Prostate gland (tissue), 2 donors: Measurements from ENCODE around the gene MRPS14. TPM values are rescaled to one million over a fixed set of nuclear protein-coding genes. Genes with fewer than 3 reads are reported as not detected.
"Not testable (repeated sequence)": the region's sequence is repeated elsewhere in the genome, so short reads cannot be mapped to it uniquely, and the experiment has no call there.

ENCODE experiments used
- DNase-seq: peaks from one replicate; pipeline ENCODE4 v3.0.0-alpha.2; 2019; ENCODE audit warnings: low spot score
- H3K27ac ChIP-seq, 2 donors: fragments of 200-600 bp; sonication (generic); 2 replicates each; pipeline ENCODE4 v1.5.1; 2017 to 2019
- H3K27me3 ChIP-seq: fragments of 200-600 bp; sonication (generic); replicated peaks from 2 replicates; pipeline ENCODE4 v1.5.1; 2019; ENCODE audit not compliant: insufficient read depth
- H3K36me3 ChIP-seq, 2 donors: fragments of 200-600 bp; sonication (generic); 1 replicate in 1 of 2; 2 replicates in 1 of 2; pipeline versions ENCODE4 v1.5.1 to v1.8.1; 2017 to 2019
- H3K4me1 ChIP-seq: fragments of 200-600 bp; sonication (generic); replicated peaks from 2 replicates; pipeline ENCODE4 v1.5.1; 2019
- H3K4me3 ChIP-seq, 2 donors: fragments of 200-600 bp; sonication (generic); 2 replicates each; pipeline ENCODE4 v1.5.1; 2017 to 2019
- H3K9me3 ChIP-seq: fragments of 200-600 bp; sonication (generic); 2 replicates; pipeline ENCODE4 v1.5.1; 2017
- CTCF ChIP-seq, 4 experiments: fragments of 200-600 bp in 2 of 4; fragments of 450-650 bp in 2 of 4; sonication (generic) in 2 of 4; IDR thresholded peaks; 1 replicate in 3 of 4; 2 replicates in 1 of 4; pipeline ENCODE4 v1.5.1; 2016 to 2019; ENCODE audit warnings: antibody characterized with exemption in 4 of 4, mild to moderate bottlenecking in 2 of 4, moderate library complexity in 2 of 4
- POLR2A ChIP-seq: fragments of 450-650 bp; IDR thresholded peaks from one replicate; pipeline ENCODE4 v1.6.1; 2016; ENCODE audit warnings: antibody characterized with exemption, mild to moderate bottlenecking
- POLR2AphosphoS5 ChIP-seq: sonication (generic); formaldehyde crosslinking; IDR thresholded peaks from one replicate; pipeline ENCODE4 v1.6.1; 2017; ENCODE audit warnings: antibody characterized with exemption
- WGBS: methylation state at CpG from one replicate; pipeline ENCODE4 v1.1.5; 2018; 5-methylcytosine and 5-hydroxymethylcytosine counted together
- intact Hi-C: fragments of 100-400 bp; cut with DNase I; formaldehyde crosslinking; loops from one replicate; pipeline ENCODE4 v1.14.2; 2022
- total RNA-seq, 2 donors: library from RNA; depleted of rRNA; stranded (reverse); fragments of >200 nt; gene quantifications; one replicate each; pipeline ENCODE4 v1.1.0, GENCODE V29; 2016

The MRPS14 gene
- total RNA-seq, 2 donors from 2014 or later: 25.6 to 32.1 TPM

- Histone ChIP-seq H3K9me3 (no peaks in the 10 kb centered on the region), H3K36me3 (no peaks in the 10 kb centered on the region), H3K27ac (no peak overlapping the region), H3K27me3 (no peaks in the 10 kb centered on the region), H3K4me1 (no peaks in the 10 kb centered on the region), H3K4me3 (no peak overlapping the region)
- DNase-seq: no peak
- 98% methylated on average over 32 of the region's 32 CpGs for WGBS
- TF ChIP-seq CTCF (IDR thresholded peaks at IDR 0.05): no peak
- TF ChIP-seq POLR2A: no peak
- no peak for TF ChIP-seq POLR2AphosphoS5
- intact Hi-C loops: no loop called here
Measured at GRCh38 chr1:175045519-175045918, 22.3 kb upstream of the MRPS14 start.

- Histone ChIP-seq H3K4me3 (no peak overlapping the region), H3K27me3 (no peaks in the 10 kb centered on the region)
- no peak for DNase-seq
Measured at GRCh38 chr1:175045097-175045496, 21.9 kb upstream of the MRPS14 start.

GRCh38 chr1:175044591-175044990, 21.4 kb upstream of the MRPS14 start:
- DNase-seq, H3K27ac ChIP-seq, H3K9me3 ChIP-seq, H3K36me3 ChIP-seq, H3K27me3 ChIP-seq, H3K4me1 ChIP-seq, intact Hi-C loops, H3K4me3 ChIP-seq: not testable (repeated sequence)
- WGBS: 91% methylated on average over 18 of the region's 18 CpGs

More at GRCh38 chr1:175045097-175045496, 21.9 kb upstream of the MRPS14 start:
- H3K36me3 ChIP-seq: no peaks in the 10 kb centered on the region
- no peaks in the 10 kb centered on the region for H3K4me1 ChIP-seq
- intact Hi-C loops: no loop called here
- no peaks in the 10 kb centered on the region for H3K9me3 ChIP-seq
- TF ChIP-seq POLR2AphosphoS5: no peak
- TF ChIP-seq POLR2A: no peak
- TF ChIP-seq CTCF (IDR thresholded peaks at IDR 0.05): no peak
- 94% methylated on average over 19 of the region's 19 CpGs for WGBS
- no peak overlapping the region for H3K27ac ChIP-seq

GRCh38 chr1:175043824-175044223, 20.6 kb upstream of the MRPS14 start:
- no peak for DNase-seq
- Histone ChIP-seq H3K27me3 (no peaks in the 10 kb centered on the region), H3K36me3 (no peaks in the 10 kb centered on the region), H3K4me1 (no peaks in the 10 kb centered on the region), H3K27ac (no peak overlapping the region), H3K4me3 (no peak overlapping the region), H3K9me3 (no peaks in the 10 kb centered on the region)
- intact Hi-C loops: no loop called here
- no peak for TF ChIP-seq POLR2AphosphoS5
- TF ChIP-seq POLR2A: no peak
- no peak for TF ChIP-seq CTCF (IDR thresholded peaks at IDR 0.05)
- WGBS: 72% methylated on average over 19 of the region's 19 CpGs

GRCh38 chr1:175042650-175043049, 19.4 kb upstream of the MRPS14 start:
- Histone ChIP-seq H3K9me3 (no peaks in the 10 kb centered on the region), H3K4me1 (no peaks in the 10 kb centered on the region), H3K27ac (no peak overlapping the region), H3K27me3 (no peaks in the 10 kb centered on the region), H3K4me3 (no peak overlapping the region), H3K36me3 (no peaks in the 10 kb centered on the region)
- DNase-seq: no peak
- 79% methylated on average over 3 of the region's 3 CpGs for WGBS
- no peak for TF ChIP-seq CTCF (IDR thresholded peaks at IDR 0.05)
- no peak for TF ChIP-seq POLR2AphosphoS5
- no peak for TF ChIP-seq POLR2A
- intact Hi-C loops: no loop called here
